Measurements from ENCODE around the gene MT4. TPM values are rescaled to one million over a fixed set of nuclear protein-coding genes. Genes with fewer than 3 reads are reported as not detected.

The MT4 gene
- polyA plus RNA-seq, 2 of the 4 experiments (the other 2 are of a cell fraction) = not detected

DNA sequence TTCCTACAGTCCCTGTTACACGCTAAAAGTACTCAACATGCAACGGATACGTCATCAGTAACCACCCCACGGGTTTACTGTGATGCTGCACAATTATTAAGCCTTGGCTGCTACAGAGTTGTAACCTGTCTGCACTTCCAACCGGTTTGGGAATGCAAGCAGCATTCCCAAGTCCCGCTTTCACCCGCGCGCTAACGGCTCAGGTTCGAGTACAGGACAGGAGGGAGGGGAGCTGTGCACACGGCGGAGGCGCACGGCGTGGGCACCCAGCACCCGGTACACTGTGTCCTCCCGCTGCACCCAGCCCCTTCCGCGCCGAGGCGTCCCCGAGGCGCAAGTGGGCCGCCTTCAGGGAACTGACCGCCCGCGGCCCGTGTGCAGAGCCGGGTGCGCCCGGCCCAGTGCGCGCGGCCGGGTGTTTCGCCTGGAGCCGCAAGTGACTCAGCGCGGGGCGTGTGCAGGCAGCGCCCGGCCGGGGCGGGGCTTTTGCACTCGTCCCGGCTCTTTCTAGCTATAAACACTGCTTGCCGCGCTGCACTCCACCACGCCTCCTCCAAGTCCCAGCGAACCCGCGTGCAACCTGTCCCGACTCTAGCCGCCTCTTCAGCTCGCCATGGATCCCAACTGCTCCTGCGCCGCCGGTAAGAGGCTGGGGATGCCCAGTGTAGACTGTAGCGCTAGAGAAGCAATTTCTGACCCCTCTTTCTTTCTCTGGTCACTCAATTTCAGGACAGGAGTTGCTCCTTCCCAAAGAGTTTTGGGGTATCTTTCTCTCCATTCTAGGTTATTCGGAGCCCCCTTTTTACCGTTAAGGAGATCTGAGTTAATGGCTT is 43.4 kb downstream of the MT4 start, which contains the start of gene MT2A (continued):
- TF ChIP-seq RFX5 (IDR thresholded peaks at IDR 0.05) = peak; percentile 68; the same call in 1 of the 2 replicates
- TF ChIP-seq, protein P1, sequence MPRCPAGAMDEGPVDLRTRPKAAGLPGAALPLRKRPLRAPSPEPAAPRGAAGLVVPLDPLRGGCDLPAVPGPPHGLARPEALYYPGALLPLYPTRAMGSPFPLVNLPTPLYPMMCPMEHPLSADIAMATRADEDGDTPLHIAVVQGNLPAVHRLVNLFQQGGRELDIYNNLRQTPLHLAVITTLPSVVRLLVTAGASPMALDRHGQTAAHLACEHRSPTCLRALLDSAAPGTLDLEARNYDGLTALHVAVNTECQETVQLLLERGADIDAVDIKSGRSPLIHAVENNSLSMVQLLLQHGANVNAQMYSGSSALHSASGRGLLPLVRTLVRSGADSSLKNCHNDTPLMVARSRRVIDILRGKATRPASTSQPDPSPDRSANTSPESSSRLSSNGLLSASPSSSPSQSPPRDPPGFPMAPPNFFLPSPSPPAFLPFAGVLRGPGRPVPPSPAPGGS (IDR thresholded peaks at IDR 0.05) = peak; percentile 89; the same call in 2 of the 3 replicates
- no peak for TF ChIP-seq MAZ (IDR thresholded peaks at IDR 0.05; ENCODE audit: borderline replicate concordance, low read depth, low read length)
- TF ChIP-seq SREBF2 (IDR thresholded peaks at IDR 0.05) = no peak
- TF ChIP-seq, protein P2, sequence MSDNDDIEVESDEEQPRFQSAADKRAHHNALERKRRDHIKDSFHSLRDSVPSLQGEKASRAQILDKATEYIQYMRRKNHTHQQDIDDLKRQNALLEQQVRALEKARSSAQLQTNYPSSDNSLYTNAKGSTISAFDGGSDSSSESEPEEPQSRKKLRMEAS (IDR thresholded peaks at IDR 0.05) = peak; percentile 85
- TF ChIP-seq ZFP36 (IDR thresholded peaks at IDR 0.05; ENCODE audit: borderline replicate concordance, partially characterized antibody) = no peak
- TF ChIP-seq, protein P3, sequence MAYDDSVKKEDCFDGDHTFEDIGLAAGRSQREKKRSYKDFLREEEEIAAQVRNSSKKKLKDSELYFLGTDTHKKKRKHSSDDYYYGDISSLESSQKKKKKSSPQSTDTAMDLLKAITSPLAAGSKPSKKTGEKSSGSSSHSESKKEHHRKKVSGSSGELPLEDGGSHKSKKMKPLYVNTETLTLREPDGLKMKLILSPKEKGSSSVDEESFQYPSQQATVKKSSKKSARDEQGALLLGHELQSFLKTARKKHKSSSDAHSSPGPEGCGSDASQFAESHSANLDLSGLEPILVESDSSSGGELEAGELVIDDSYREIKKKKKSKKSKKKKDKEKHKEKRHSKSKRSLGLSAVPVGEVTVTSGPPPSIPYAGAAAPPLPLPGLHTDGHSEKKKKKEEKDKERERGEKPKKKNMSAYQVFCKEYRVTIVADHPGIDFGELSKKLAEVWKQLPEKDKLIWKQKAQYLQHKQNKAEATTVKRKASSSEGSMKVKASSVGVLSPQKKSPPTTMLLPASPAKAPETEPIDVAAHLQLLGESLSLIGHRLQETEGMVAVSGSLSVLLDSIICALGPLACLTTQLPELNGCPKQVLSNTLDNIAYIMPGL (CRISPR knock-in tag; IDR thresholded peaks at IDR 0.05; ENCODE audit: borderline replicate concordance) = no peak
- peak; percentile 35; the same call in 1 of the 2 replicates for TF ChIP-seq JUNB (IDR thresholded peaks at IDR 0.05)

DNA sequence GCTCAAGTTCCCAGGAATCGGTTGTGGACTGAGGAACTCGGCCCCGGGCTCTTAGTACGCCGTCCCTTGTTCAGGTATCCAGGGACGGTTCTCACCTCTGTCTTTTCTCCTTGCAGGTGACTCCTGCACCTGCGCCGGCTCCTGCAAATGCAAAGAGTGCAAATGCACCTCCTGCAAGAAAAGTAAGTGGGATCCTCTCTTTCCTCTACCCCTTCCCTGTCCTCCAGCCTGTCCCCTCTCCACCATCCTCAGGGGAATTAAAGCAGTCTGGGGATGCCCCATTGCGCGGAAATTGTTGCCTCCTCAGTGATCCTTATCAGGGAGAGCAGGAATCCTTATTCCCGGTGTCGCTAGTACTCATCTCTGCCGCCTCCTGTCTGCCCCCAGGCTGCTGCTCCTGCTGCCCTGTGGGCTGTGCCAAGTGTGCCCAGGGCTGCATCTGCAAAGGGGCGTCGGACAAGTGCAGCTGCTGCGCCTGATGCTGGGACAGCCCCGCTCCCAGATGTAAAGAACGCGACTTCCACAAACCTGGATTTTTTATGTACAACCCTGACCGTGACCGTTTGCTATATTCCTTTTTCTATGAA is 44.1 kb downstream of the MT4 start:
- DNase-seq (ENCODE audit: low read depth in 1 of 2, low spot score in 1 of 2) = peak in 1 of 2 experiments; percentile 19

DNA sequence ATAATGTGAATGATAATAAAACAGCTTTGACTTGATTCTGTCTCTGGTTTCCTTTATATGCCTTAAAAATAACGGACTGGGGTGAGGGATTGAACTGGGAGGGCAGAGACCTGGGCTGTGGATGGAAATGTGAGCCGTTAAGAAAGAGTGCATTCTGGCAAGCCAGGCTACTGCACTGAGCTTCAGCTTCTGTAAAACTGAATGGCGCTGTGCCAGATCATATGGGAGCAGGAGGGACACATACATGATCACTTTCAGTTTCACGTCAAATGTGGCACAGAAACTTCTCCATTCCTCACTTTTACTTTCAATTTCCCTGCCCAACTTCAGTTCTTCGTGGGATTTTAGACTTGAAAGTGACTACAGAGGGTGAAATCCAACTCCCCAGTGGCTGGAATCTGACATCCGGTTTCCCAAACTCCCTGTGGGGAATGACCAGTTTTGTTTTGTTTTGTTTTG is 44.6 kb downstream of the MT4 start:
- H3K4me2 ChIP-seq = peak overlapping the region; percentile 81
- CTCF ChIA-PET = interaction anchor here (1.3 to 19.7 kb wide), 6 partner anchors 8 to 93 kb away, joined by 3 to 340 read pairs (median 5); partner anchors contain the start of genes MT1A, MT1B and MT1F
- FAIRE-seq (no peak), DNase-seq (ENCODE audit: low read depth in 1 of 2, low spot score in 1 of 2) (peak; percentile 53 to 63), ATAC-seq (no peak)
- WGBS (ENCODE audit: missing lambda C conversion rate) = 3% methylated on average over 6 of the region's 6 CpGs
- peak overlapping the region; percentile 61 for H3K4me3 ChIP-seq
- no peaks in the 10 kb centered on the region for H3K9me3 ChIP-seq
- peak; percentile 87 for TF ChIP-seq POLR2AphosphoS2 (conservative IDR thresholded peaks at IDR 0.05; ENCODE audit: low read length)
- TF ChIP-seq, protein P3 (CRISPR knock-in tag; IDR thresholded peaks at IDR 0.05; ENCODE audit: borderline replicate concordance) = 0 out of 2 replicates have a peak, but pooled peaks have one; percentile 59
- TF ChIP-seq, protein P4, sequence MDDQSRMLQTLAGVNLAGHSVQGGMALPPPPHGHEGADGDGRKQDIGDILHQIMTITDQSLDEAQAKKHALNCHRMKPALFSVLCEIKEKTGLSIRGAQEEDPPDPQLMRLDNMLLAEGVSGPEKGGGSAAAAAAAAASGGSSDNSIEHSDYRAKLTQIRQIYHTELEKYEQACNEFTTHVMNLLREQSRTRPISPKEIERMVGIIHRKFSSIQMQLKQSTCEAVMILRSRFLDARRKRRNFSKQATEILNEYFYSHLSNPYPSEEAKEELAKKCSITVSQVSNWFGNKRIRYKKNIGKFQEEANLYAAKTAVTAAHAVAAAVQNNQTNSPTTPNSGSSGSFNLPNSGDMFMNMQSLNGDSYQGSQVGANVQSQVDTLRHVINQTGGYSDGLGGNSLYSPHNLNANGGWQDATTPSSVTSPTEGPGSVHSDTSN (IDR thresholded peaks at IDR 0.05) = no peak
- peak; percentile 79 for TF ChIP-seq TFCP2L1 (CRISPR knock-in tag; IDR thresholded peaks at IDR 0.05)
- no peak for TF ChIP-seq CHD2 (IDR thresholded peaks at IDR 0.05; ENCODE audit: low read length, partially characterized antibody)
- TF ChIP-seq HOXA7 (CRISPR knock-in tag; IDR thresholded peaks at IDR 0.05) = 0 out of 2 replicates have a peak, but pooled peaks have one; percentile 9
- peak in 1 of 2 experiments; percentile 26; a peak in 2 of 5 replicates for TF ChIP-seq JUN (IDR thresholded peaks at IDR 0.05)
- TF ChIP-seq HEYL (CRISPR knock-in tag; IDR thresholded peaks at IDR 0.05) = no peak
- peak overlapping the region; percentile 93 to 96 for H3K27ac ChIP-seq
- H3K4me1 ChIP-seq = peaks cover 70% of the 10 kb centered on the region
- POLR2A ChIA-PET = interaction anchor here (1.2 to 10.8 kb wide), 6 partner anchors 15 to 92 kb away, joined by 4 to 185 read pairs (median 21); partner anchors contain the start of genes MT1F and MT1X

More for the DNA sequence above, 44.1 kb downstream of the MT4 start:
- no peak for TF ChIP-seq HOXA7 (CRISPR knock-in tag; IDR thresholded peaks at IDR 0.05)
- peak; percentile 19; the same call in 1 of the 2 replicates for TF ChIP-seq KDM5A (IDR thresholded peaks at IDR 0.05)
- peak in 1 of 2 experiments; percentile 1; a peak in 1 of 6 replicates for ATAC-seq
- Histone ChIP-seq H3K9me3 (no peaks in the 10 kb centered on the region), H3K4me3 (peak overlapping the region; percentile 61), H3K4me1 (peaks cover 64% of the 10 kb centered on the region), H3K27ac (peak overlapping the region; percentile 93 to 96), H3K4me2 (peak overlapping the region; percentile 81)
- CTCF ChIA-PET = interaction anchor here (0.9 to 19.7 kb wide), 8 partner anchors 8 to 94 kb away, joined by 3 to 340 read pairs (median 4); partner anchors contain the start of genes MT1A, MT1B and MT1F
- FAIRE-seq = no peak
- POLR2A ChIA-PET = interaction anchor here (0.9 to 10.8 kb wide), 19 partner anchors 10 to 205 kb away, joined by 3 to 185 read pairs (median 5); partner anchors contain the start of genes MT1F, MT1X, NUDT21 and OGFOD1
- WGBS (ENCODE audit: missing lambda C conversion rate) = 2% methylated on average over 21 of the region's 21 CpGs

All from A549 (cell line).